DOHH2 (cell line): ENCODE results near the gene WSCD2.

Experiments
- H3F3A ChIP-seq: fragments of 200-600 bp; sonication (generic), shearing (Covaris generic); 2 replicates; pipeline ENCODE4 v1.6.0; 2016; ENCODE audit warnings: antibody characterized with exemption, mild to moderate bottlenecking; ENCODE audit not compliant: control insufficient read depth, insufficient read depth
- H3K27ac ChIP-seq: fragments of 200-600 bp; sonication (generic); 2 replicates; pipeline ENCODE4 v1.5.1; 2014; ENCODE audit warnings: low read depth, mild to moderate bottlenecking, low read length, moderate library complexity
- H3K27me3 ChIP-seq: fragments of 200-600 bp; sonication (generic); 2 replicates; pipeline ENCODE4 v1.6.1; 2014; ENCODE audit warnings: mild to moderate bottlenecking, low read length, mixed read lengths; ENCODE audit not compliant: control insufficient read depth
- H3K36me3 ChIP-seq: fragments of 200-600 bp; sonication (generic); 2 replicates; pipeline ENCODE4 v1.6.1; 2014; ENCODE audit warnings: mild to moderate bottlenecking, low read length, moderate library complexity, mixed read lengths; ENCODE audit not compliant: control insufficient read depth
- H3K4me1 ChIP-seq: fragments of 200-600 bp; sonication (generic); 2 replicates; pipeline ENCODE4 v1.6.1; 2014; ENCODE audit warnings: mild to moderate bottlenecking, low read length, mixed read lengths; ENCODE audit not compliant: control insufficient read depth
- H3K4me2 ChIP-seq: fragments of 200-600 bp; sonication (generic); 2 replicates; pipeline ENCODE4 v1.6.0; 2014; ENCODE audit warnings: mild to moderate bottlenecking, low read length, moderate library complexity
- H3K4me3 ChIP-seq: fragments of 200-600 bp; sonication (generic); 2 replicates; pipeline ENCODE4 v1.5.1; 2014; ENCODE audit warnings: mild to moderate bottlenecking, low read length, mixed read lengths
- H3K79me2 ChIP-seq: fragments of 200-600 bp; sonication (generic); 2 replicates; pipeline ENCODE4 v1.6.1; 2014; ENCODE audit warnings: mild to moderate bottlenecking, low read length, mixed read lengths; ENCODE audit not compliant: control insufficient read depth
- H3K9me2 ChIP-seq: fragments of 200-600 bp; sonication (generic); replicated peaks from 2 replicates; pipeline ENCODE4 v1.6.1; 2014; ENCODE audit warnings: mild to moderate bottlenecking, low read length, mixed read lengths; ENCODE audit not compliant: control insufficient read depth
- H3K9me3 ChIP-seq: fragments of 200-600 bp; sonication (generic); 2 replicates; pipeline ENCODE4 v1.6.1; 2014; ENCODE audit warnings: antibody characterized with exemption, low read length, mixed read lengths; ENCODE audit not compliant: control insufficient read depth, insufficient read depth
- H4K20me1 ChIP-seq: fragments of 200-600 bp; sonication (generic); 2 replicates; pipeline ENCODE4 v1.6.0; 2014; ENCODE audit warnings: low read depth, mild to moderate bottlenecking, antibody characterized with exemption, low read length, moderate library complexity; ENCODE audit not compliant: control insufficient read depth, insufficient read depth
- EZH2phosphoT487 ChIP-seq: fragments of 200-600 bp; sonication (generic); IDR thresholded peaks from 2 replicates; pipeline ENCODE4 v1.6.1; 2017; ENCODE audit warnings: borderline replicate concordance, mild to moderate bottlenecking, antibody characterized with exemption, low read length, moderate library complexity, mixed read lengths
- TF ChIP-seq, protein P1 (sequence below): fragments of 200-600 bp; sonication (generic); IDR thresholded peaks from one replicate; pipeline ENCODE4 v1.5.1; 2014; ENCODE audit warnings: antibody characterized with exemption, mild to moderate bottlenecking, low read depth, low read length; ENCODE audit not compliant: poor library complexity, severe bottlenecking

The WSCD2 gene

DNA sequence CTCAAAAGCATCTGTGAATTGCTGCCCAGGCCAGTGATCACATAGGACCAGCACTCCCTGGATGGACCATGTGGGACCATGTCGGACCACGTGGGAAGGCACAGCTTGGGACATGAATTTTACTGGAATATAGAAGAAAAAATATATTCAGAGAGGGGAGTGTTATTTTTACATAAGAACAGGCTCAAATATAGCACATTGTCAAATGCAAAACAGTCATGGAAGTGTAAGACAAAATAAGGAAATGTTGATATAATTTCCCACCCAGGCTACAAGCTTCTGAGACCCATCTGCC is 141.7 kb downstream of the WSCD2 start:
- Histone ChIP-seq H3K27me3 (no peaks in the 10 kb centered on the region), H4K20me1 (no peaks in the 10 kb centered on the region), H3K4me1 (no peaks in the 10 kb centered on the region), H3K4me2 (no peak overlapping the region), H3K9me2 (no peaks in the 10 kb centered on the region), H3F3A (no peaks in the 10 kb centered on the region), H3K27ac (no peak overlapping the region), H3K36me3 (no peaks in the 10 kb centered on the region), H3K79me2 (no peaks in the 10 kb centered on the region), H3K4me3 (no peak overlapping the region), H3K9me3 (no peaks in the 10 kb centered on the region)
- TF ChIP-seq EZH2phosphoT487 = no peak
- TF ChIP-seq, protein P1, sequence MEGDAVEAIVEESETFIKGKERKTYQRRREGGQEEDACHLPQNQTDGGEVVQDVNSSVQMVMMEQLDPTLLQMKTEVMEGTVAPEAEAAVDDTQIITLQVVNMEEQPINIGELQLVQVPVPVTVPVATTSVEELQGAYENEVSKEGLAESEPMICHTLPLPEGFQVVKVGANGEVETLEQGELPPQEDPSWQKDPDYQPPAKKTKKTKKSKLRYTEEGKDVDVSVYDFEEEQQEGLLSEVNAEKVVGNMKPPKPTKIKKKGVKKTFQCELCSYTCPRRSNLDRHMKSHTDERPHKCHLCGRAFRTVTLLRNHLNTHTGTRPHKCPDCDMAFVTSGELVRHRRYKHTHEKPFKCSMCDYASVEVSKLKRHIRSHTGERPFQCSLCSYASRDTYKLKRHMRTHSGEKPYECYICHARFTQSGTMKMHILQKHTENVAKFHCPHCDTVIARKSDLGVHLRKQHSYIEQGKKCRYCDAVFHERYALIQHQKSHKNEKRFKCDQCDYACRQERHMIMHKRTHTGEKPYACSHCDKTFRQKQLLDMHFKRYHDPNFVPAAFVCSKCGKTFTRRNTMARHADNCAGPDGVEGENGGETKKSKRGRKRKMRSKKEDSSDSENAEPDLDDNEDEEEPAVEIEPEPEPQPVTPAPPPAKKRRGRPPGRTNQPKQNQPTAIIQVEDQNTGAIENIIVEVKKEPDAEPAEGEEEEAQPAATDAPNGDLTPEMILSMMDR = no peak

DNA sequence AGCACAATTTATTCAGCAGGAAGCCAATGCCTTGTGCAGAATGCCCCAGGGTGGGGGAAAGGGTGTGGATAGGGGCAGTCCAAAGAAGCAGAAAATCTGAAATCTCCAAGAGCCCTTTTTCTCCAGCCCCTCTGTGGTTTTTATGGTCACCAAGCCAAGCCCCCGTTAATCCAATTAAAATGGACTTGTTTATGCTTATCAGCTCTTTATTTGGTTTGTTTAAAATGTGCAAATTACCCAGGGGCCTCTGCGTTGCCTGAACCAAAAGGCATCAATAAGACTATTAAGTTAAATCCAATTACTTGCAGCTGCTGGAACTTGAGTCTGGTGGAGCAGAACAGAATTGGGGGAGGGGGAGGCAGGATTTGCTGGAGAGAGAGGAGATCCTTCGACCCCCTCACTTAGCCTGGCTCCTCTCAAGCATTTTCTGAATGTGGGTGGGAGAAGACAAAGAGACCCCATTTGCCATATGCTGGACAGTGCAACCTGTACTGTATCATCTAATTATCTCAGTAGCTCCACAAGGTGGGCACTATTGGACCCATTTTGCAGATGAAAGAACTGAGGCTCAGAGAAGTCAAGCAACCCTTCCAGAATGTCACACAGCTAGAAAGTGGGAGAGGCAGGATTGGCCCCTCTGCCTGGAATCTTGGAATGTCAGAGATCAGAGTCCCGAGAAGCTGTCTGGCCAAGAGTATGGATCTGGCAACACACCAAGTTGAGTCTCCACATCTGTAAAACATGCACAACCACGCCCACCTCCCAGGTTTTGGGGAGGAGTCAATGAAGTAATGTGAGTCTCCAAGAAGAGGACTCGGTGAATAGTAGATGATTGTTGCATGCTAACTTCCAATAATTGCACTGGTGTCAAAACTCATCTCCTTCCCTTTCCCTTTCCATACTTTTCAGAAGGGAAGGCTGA is 143.1 kb downstream of the WSCD2 start:
- Histone ChIP-seq H3K27me3 (no peaks in the 10 kb centered on the region), H3K79me2 (no peaks in the 10 kb centered on the region), H3K36me3 (no peaks in the 10 kb centered on the region), H3K9me2 (no peaks in the 10 kb centered on the region), H3K4me2 (no peak overlapping the region), H3K9me3 (no peaks in the 10 kb centered on the region), H3F3A (no peaks in the 10 kb centered on the region), H4K20me1 (no peaks in the 10 kb centered on the region), H3K4me1 (no peaks in the 10 kb centered on the region), H3K27ac (no peak overlapping the region), H3K4me3 (no peak overlapping the region)
- no peak for TF ChIP-seq EZH2phosphoT487
- TF ChIP-seq, protein P1 = no peak

DNA sequence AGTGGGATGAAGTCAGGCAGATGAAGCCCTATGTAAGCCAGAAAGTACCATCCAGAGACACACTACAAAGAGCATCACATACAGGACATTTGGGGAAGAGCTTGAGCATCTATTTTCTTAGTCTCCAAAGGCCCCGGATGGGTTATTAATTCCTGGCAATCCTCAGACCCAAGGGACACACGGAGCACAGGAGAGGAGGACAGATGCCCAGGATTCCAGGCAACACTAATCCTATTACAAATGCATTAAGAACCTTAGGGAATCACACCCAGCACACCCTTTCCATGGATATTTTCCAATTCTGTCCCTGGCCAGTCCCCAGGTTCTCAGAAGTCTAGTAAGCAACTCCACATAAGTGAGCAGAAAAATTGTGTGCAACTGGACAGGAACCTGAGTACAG is 144.1 kb downstream of the WSCD2 start:
- Histone ChIP-seq H3F3A (no peaks in the 10 kb centered on the region), H3K36me3 (no peaks in the 10 kb centered on the region), H3K4me1 (no peaks in the 10 kb centered on the region), H3K9me2 (no peaks in the 10 kb centered on the region), H3K4me2 (no peak overlapping the region), H4K20me1 (no peaks in the 10 kb centered on the region), H3K79me2 (no peaks in the 10 kb centered on the region), H3K9me3 (no peaks in the 10 kb centered on the region), H3K4me3 (no peak overlapping the region), H3K27me3 (no peaks in the 10 kb centered on the region), H3K27ac (no peak overlapping the region)
- TF ChIP-seq EZH2phosphoT487 = no peak
- TF ChIP-seq, protein P1 = no peak
